SK-N-MC (cell line): Measurements from ENCODE around the gene DLL4.

Experiments
- EZH2 ChIP-seq: fragments of 200-600 bp; sonication (generic); IDR thresholded peaks from one replicate; pipeline ENCODE4 v1.6.1; 2017; ENCODE audit warnings: antibody characterized with exemption
- POLR2AphosphoS5 ChIP-seq: IDR thresholded peaks from 2 replicates; pipeline ENCODE4 v1.6.1; 2012; ENCODE audit warnings: mild to moderate bottlenecking, low read depth, low read length, borderline replicate concordance

DNA sequence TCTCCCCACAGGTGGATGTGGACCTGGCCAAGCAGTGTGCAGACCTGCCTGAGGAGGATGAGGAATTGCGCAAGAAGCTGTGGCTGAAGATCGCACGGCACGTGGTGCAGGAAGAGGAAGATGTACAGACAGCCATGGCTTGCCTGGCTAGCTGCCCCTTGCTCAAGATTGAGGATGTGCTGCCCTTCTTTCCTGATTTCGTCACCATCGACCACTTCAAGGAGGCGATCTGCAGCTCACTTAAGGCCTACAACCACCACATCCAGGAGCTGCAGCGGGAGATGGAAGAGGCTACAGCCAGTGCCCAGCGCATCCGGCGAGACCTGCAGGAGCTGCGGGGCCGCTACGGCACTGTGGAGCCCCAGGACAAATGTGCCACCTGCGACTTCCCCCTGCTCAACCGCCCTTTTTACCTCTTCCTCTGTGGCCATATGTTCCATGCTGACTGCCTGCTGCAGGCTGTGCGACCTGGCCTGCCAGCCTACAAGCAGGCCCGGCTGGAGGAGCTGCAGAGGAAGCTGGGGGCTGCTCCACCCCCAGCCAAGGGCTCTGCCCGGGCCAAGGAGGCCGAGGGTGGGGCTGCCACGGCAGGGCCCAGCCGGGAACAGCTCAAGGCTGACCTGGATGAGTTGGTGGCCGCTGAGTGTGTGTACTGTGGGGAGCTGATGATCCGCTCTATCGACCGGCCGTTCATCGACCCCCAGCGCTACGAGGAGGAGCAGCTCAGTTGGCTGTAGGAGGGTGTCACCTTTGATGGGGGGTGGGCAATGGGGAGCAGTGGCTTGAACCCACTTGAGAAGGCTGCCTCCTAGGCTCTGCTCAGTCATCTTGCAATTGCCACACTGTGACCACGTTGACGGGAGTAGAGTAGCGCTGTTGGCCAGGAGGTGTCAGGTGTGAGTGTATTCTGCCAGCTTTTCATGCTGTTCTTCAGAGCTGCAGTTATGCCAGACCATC, 26.3 kb upstream of the DLL4 start:
- no peak for TF ChIP-seq POLR2AphosphoS5
- TF ChIP-seq EZH2: no peak
